C4-2B (cell line): Measurements from ENCODE around the gene RFX8.

Experiments
- H3K27ac ChIP-seq: fragments of 450-650 bp; 2 replicates; pipeline ENCODE4 v1.5.1; 2017
- CTCF ChIP-seq: fragments of 450-650 bp; conservative IDR thresholded peaks from 2 replicates; pipeline ENCODE4 v1.5.1; 2017; ENCODE audit warnings: mild to moderate bottlenecking
- ZFX ChIP-seq: fragments of 450-650 bp; IDR thresholded peaks from 2 replicates; pipeline ENCODE4 v1.6.1; 2017

RFX8 gene

GRCh38 chr2:101364878-101365277 is 110.0 kb downstream of the RFX8 start:
- no peak overlapping the region for H3K27ac ChIP-seq
- no peak for TF ChIP-seq CTCF
- no peak for TF ChIP-seq ZFX

DNA sequence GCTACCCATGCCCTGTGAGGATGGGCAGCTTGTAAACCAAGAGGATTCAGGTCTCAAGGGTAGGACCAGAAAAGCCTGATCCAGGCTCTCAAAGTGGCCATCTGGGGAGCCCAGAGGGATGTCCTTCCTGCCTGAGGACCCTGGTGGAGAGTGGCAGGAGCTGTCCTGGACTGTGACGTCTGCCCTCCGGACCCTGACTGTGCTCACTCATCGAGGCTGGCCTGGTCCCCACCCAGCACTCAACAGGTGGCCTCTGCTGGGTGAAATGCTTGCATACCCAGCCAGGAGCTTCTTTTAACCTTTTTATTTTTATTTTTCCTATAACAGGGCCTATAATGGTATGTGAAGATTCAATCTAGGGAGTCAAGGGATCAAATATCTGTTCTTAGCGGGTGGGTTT is 112.1 kb downstream of the RFX8 start:
- no peak for TF ChIP-seq CTCF
- TF ChIP-seq ZFX, result no peak
- H3K27ac ChIP-seq, result no peak overlapping the region

GRCh38 chr2:101362316-101362715 is 112.6 kb downstream of the RFX8 start:
- no peak overlapping the region for H3K27ac ChIP-seq
- TF ChIP-seq ZFX, result no peak
- TF ChIP-seq CTCF, result no peak

DNA sequence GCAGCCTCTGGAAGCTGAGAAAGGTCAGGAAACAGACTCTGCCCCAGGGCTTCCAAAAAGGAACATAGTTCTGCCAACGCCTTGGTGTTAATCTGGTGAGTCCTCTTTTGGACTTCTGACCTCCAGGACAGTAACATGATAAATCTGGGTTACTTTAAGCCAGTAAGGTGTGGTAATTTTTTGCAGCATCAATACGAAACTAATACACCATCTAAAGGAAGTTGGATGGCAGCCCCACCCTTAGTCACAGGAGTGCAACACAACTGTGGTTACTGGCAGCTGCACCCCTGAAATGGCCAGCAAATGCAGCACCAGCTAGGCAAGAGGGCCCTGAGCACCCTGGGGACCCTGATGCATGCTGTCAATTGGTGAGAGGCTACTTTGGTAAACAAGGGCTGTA is 113.4 kb downstream of the RFX8 start:
- no peak for TF ChIP-seq CTCF
- no peak for TF ChIP-seq ZFX
- no peak overlapping the region for H3K27ac ChIP-seq

GRCh38 chr2:101361121-101361520 is 113.8 kb downstream of the RFX8 start:
- no peak overlapping the region for H3K27ac ChIP-seq
- no peak for TF ChIP-seq CTCF
- TF ChIP-seq ZFX, result no peak

- H3K27ac ChIP-seq, result no peak overlapping the region
- no peak for TF ChIP-seq ZFX
- TF ChIP-seq CTCF, result no peak
Measured at GRCh38 chr2:101360232-101360631, 114.7 kb downstream of the RFX8 start.

DNA sequence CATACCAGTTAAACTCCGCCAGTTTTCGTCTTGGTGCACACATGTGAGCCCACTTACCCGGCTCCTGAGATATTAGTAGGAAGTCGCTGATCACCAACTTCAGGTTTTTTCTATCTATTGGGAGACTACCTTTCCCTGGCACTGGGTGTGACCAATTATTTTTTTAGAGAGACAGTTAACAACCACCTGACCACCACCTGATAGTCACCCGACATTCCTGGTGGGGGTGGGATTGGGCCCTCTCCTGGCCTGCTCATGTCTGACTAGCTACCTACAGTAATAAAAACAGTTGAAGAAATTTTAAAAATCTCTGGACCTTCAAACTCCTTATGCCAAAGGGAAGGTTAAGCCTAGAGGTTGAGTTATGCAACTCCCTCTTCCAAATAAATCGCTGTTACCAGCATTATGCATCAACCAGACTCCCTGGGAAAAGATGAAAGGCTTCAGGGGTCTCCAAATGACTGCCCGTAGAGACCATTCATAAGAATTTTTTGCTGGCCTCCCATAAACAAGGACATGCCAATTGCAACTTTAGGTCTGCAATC is 115.4 kb downstream of the RFX8 start:
- H3K27ac ChIP-seq, result no peak overlapping the region

More for the DNA sequence above, 115.4 kb downstream of the RFX8 start:
- TF ChIP-seq CTCF (no peak), ZFX (no peak)
